Left ventricle myocardium inferior (tissue), 1 donor: ENCODE data around the gene DPF3. TPM values are rescaled to one million over a fixed set of nuclear protein-coding genes. Genes with fewer than 3 reads are reported as not detected.

ENCODE experiments used
- DNase-seq: peaks from one replicate; pipeline ENCODE4 v3.0.0-alpha.2; 2020
- H3K27ac ChIP-seq: fragments of 200-600 bp; replicated peaks from 2 replicates; pipeline ENCODE4 v1.8.0; 2021
- H3K27me3 ChIP-seq: fragments of 200-600 bp; 2 replicates; pipeline ENCODE4 v1.8.0; 2021; ENCODE audit warnings: low read depth
- H3K36me3 ChIP-seq: fragments of 200-600 bp; 2 replicates; pipeline ENCODE4 v1.8.0; 2021
- H3K4me1 ChIP-seq: fragments of 200-600 bp; 2 replicates; pipeline ENCODE4 v1.8.0; 2021
- H3K4me3 ChIP-seq: fragments of 200-600 bp; 2 replicates; pipeline ENCODE4 v1.8.0; 2021; ENCODE audit warnings: mild to moderate bottlenecking, moderate library complexity
- H3K9me3 ChIP-seq: fragments of 200-600 bp; replicated peaks from 2 replicates; pipeline ENCODE4 v1.8.0; 2021
- intact Hi-C: fragments of 100-400 bp; cut with micrococcal nuclease; formaldehyde crosslinking; loops from one replicate; pipeline ENCODE4 v1.11.0; 2022
- total RNA-seq: library from RNA; stranded (reverse); fragmentation: NEBNext Ultra II Directional; extraction: Animal tissue kit (Norgen Biotek cat#: 25700); gene quantifications from one replicate; pipeline ENCODE4 v1.2.1, GENCODE V29; 2021
- TF ChIP-seq, protein P1 (sequence below): fragments of 200-600 bp; IDR thresholded peaks from 2 replicates; pipeline ENCODE4 v1.8.0; 2021; ENCODE audit warnings: antibody characterized with exemption, mild to moderate bottlenecking, borderline replicate concordance
- donor health status: DM: no; HTN: yes; CAD: no; lungs with severe emphysema.

The DPF3 gene
- total RNA-seq, 1 donor from 2014 or later: 37.7 TPM

- DNase-seq: no peak
- Histone ChIP-seq H3K27me3 (no peaks in the 10 kb centered on the region), H3K4me1 (peaks cover 80% of the 10 kb centered on the region), H3K4me3 (no peak overlapping the region), H3K36me3 (peaks cover 4% of the 10 kb centered on the region), H3K27ac (peak overlapping the region; percentile 93), H3K9me3 (no peaks in the 10 kb centered on the region)
- TF ChIP-seq, protein P1, sequence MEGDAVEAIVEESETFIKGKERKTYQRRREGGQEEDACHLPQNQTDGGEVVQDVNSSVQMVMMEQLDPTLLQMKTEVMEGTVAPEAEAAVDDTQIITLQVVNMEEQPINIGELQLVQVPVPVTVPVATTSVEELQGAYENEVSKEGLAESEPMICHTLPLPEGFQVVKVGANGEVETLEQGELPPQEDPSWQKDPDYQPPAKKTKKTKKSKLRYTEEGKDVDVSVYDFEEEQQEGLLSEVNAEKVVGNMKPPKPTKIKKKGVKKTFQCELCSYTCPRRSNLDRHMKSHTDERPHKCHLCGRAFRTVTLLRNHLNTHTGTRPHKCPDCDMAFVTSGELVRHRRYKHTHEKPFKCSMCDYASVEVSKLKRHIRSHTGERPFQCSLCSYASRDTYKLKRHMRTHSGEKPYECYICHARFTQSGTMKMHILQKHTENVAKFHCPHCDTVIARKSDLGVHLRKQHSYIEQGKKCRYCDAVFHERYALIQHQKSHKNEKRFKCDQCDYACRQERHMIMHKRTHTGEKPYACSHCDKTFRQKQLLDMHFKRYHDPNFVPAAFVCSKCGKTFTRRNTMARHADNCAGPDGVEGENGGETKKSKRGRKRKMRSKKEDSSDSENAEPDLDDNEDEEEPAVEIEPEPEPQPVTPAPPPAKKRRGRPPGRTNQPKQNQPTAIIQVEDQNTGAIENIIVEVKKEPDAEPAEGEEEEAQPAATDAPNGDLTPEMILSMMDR: no peak
- intact Hi-C loops: no loop called here
Observed at GRCh38 chr14:72616811-72617210, 277.1 kb downstream of the DPF3 start.

DNA sequence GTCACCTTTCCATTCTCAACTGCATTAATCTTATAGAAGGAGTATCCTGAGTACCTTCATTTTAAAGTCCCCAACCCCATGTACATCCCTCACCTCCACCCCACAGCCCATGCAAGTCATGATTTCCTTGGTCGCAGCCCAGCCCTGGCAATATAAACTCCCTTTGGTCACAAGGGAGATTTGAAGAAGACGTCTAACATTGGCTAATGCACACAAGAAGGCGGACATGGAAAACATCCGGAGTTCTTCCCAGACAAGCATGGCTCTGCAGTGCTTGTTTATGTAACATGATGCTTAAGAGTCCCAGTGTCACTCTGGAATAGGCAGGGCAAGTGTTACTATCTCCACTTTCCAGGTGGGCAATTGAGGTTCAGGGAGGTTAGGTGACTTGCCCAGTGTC, 277.6 kb downstream of the DPF3 start:
- Histone ChIP-seq H3K27ac (peak overlapping the region; percentile 93), H3K4me3 (no peak overlapping the region), H3K4me1 (peaks cover 83% of the 10 kb centered on the region), H3K27me3 (no peaks in the 10 kb centered on the region), H3K36me3 (peaks cover 4% of the 10 kb centered on the region), H3K9me3 (no peaks in the 10 kb centered on the region)
- intact Hi-C loops: no loop called here
- DNase-seq: no peak
- TF ChIP-seq, protein P1: no peak

DNA sequence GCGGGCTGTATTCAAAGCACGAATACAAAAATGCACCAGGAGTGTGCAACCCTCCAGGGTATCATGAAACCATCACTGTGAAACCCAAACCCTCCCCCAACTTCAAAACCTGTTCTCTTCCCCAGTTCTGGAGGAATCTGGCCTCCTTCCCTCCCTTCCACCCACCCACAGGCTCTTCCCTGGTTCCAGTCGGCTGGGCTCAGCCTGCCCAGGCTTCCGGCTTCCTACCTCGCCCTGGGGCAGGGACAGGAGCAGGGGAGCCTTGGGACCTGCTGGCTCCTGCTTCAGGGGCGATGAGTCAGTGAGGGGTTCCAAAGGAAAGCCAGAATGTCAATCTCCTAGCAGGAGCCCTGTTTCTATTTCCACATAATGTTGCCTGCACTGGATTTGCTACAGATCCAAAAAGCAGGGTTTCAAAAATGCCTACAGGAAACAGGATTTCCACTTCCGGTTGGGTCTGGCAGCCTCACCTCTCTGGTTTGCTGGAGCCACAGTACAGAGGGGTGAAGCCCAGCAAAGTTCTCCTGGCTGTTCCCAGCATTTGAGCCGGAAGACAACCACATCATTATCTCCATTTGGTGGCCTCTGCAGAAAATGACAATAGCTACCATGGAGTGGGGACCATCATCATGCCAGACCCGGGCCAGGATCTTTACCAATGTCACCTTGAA, 278.3 kb downstream of the DPF3 start:
- intact Hi-C loops: no loop called here
- Histone ChIP-seq H3K27me3 (no peaks in the 10 kb centered on the region), H3K4me1 (peaks cover 90% of the 10 kb centered on the region), H3K36me3 (peaks cover 4% of the 10 kb centered on the region), H3K9me3 (no peaks in the 10 kb centered on the region), H3K4me3 (no peak overlapping the region), H3K27ac (peak overlapping the region; percentile 93)
- no peak for DNase-seq
- TF ChIP-seq, protein P1: no peak

DNA sequence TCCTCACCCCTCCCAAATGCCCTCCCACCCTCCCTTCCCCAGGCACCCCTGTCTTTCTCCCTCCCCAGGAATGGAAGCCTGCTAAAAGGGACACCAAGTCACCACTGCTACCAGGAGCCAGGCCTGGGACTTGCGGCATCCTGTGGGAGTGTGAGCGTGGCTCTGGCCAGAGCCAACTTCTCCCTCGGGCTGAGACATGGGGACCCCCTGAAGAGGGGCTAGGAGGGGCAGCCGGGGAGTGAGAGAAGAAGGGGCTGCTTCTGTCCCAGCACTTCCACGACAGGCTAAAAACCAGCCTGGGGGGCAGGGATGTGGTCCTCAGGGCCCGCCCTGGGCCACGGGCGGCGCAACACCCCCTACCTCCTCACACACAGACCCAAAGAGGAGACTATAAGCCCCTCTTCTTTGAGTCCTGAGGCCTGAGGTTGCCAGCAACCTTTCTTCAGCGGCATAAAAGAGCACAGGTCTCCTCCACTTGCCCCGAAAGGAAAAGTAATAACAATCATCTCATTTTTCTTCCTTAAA, 278.9 kb downstream of the DPF3 start:
- no peak for DNase-seq
- intact Hi-C loops: no loop called here
- peak overlapping the region; percentile 93 for H3K27ac ChIP-seq
- no peaks in the 10 kb centered on the region for H3K27me3 ChIP-seq
- H3K4me1 ChIP-seq: peaks cover 93% of the 10 kb centered on the region
- peaks cover 4% of the 10 kb centered on the region for H3K36me3 ChIP-seq
- H3K4me3 ChIP-seq: no peak overlapping the region
- TF ChIP-seq, protein P1: no peak
- no peaks in the 10 kb centered on the region for H3K9me3 ChIP-seq

DNA sequence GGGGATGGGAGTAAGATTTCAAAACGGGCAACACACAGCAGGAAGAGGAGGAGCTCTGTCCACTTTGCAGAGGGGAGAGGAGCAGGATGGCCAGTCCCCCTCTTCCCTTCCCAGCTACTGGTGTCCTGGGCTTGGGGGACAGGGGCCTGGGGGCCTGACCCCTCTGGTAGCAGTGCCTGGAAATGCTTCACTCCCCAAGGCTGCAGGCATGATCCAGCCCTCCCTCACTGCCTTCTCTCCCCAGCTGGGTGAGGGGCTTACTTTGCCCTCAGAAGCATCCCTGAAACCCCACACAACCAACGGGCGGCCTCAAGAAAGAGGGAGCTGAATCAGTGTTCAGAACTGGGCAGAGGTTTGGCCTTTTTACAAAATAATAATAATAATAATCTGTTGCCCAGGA, 279.5 kb downstream of the DPF3 start:
- intact Hi-C loops: no loop called here

More for the DNA sequence above, 279.5 kb downstream of the DPF3 start:
- Histone ChIP-seq H3K27me3 (no peaks in the 10 kb centered on the region), H3K4me1 (peaks cover 89% of the 10 kb centered on the region), H3K4me3 (no peak overlapping the region), H3K36me3 (peaks cover under 1% of the 10 kb centered on the region), H3K27ac (peak overlapping the region; percentile 93), H3K9me3 (no peaks in the 10 kb centered on the region)
- TF ChIP-seq, protein P1: no peak
- no peak for DNase-seq
